HepG2 (cell line): ENCODE data around the gene MRNIP. TPM values are rescaled to one million over a fixed set of nuclear protein-coding genes. Genes with fewer than 3 reads are reported as not detected.

Experiments
- CHD4 ChIP-seq: fragments of 200-600 bp; sonication (generic); IDR thresholded peaks from 2 replicates; pipeline ENCODE4 v1.7.0; 2017; ENCODE audit warnings: mild to moderate bottlenecking, low read length, borderline replicate concordance
- HIVEP1 ChIP-seq: sonication (generic); formaldehyde crosslinking; IDR thresholded peaks from 2 replicates; pipeline ENCODE4 v1.4.0; 2020; ENCODE audit warnings: mild to moderate bottlenecking, missing genetic modification reagents
- KDM6A ChIP-seq: IDR thresholded peaks from 2 replicates; pipeline ENCODE4 v1.6.1; 2016; ENCODE audit warnings: low read depth
- MBD4 ChIP-seq: IDR thresholded peaks from 2 replicates; pipeline ENCODE4 v1.6.1; 2012; ENCODE audit warnings: low read length, inconsistent platforms, borderline replicate concordance
- MBNL3 ChIP-seq: fragments of 250-450 bp; sonication (Bioruptor Pico); conservative IDR thresholded peaks from 2 replicates; pipeline ENCODE4 v1.8.0; 2022; ENCODE audit warnings: mild to moderate bottlenecking, inconsistent platforms
- MZF1 ChIP-seq: sonication (generic); formaldehyde crosslinking; IDR thresholded peaks from 2 replicates; pipeline ENCODE4 v1.8.1; 2023; ENCODE audit warnings: mild to moderate bottlenecking, missing genetic modification reagents, borderline replicate concordance
- NFKBIZ ChIP-seq: IDR thresholded peaks from 2 replicates; pipeline ENCODE4 v1.6.1; 2018; ENCODE audit warnings: missing genetic modification reagents, missing compliant biosample characterization
- NR1H2 ChIP-seq: sonication (generic); formaldehyde crosslinking; IDR thresholded peaks from 2 replicates; pipeline ENCODE4 v1.8.1; 2022; ENCODE audit warnings: low read depth, missing genetic modification reagents, borderline replicate concordance
- RARA ChIP-seq: IDR thresholded peaks from 2 replicates; pipeline ENCODE4 v1.6.1; 2016; ENCODE audit warnings: missing genetic modification reagents, missing compliant biosample characterization
- RBFOX2 ChIP-seq: fragments of 200-400 bp; formaldehyde crosslinking; IDR thresholded peaks from 2 replicates; pipeline ENCODE4 v1.6.1; 2017; ENCODE audit warnings: low read depth, mild to moderate bottlenecking, low read length
- SP5 ChIP-seq: IDR thresholded peaks from 2 replicates; pipeline ENCODE4 v1.6.1; 2016; ENCODE audit warnings: low read depth, borderline replicate concordance
- SSRP1 ChIP-seq: IDR thresholded peaks from 2 replicates; pipeline ENCODE4 v1.6.1; 2016; ENCODE audit warnings: control low read depth
- TRIM24 ChIP-seq: sonication (generic); formaldehyde crosslinking; IDR thresholded peaks from 2 replicates; pipeline ENCODE4 v1.8.0; 2022; ENCODE audit warnings: mild to moderate bottlenecking, missing genetic modification reagents
- ZNF17 ChIP-seq: sonication (generic); formaldehyde crosslinking; IDR thresholded peaks from 2 replicates; pipeline ENCODE4 v1.5.0; 2020; ENCODE audit warnings: mild to moderate bottlenecking, missing genetic modification reagents
- ZNF20 ChIP-seq: sonication (generic); formaldehyde crosslinking; IDR thresholded peaks from 2 replicates; pipeline ENCODE4 v1.4.0; 2020; ENCODE audit warnings: mild to moderate bottlenecking, moderate library complexity, missing genetic modification reagents
- ZNF607 ChIP-seq: sonication (generic); formaldehyde crosslinking; IDR thresholded peaks from 2 replicates; pipeline ENCODE4 v1.5.1; 2020; ENCODE audit warnings: missing genetic modification reagents, mild to moderate bottlenecking, borderline replicate concordance
- ZNF691 ChIP-seq: sonication (generic); formaldehyde crosslinking; IDR thresholded peaks from 2 replicates; pipeline ENCODE4 v1.4.0; 2020; ENCODE audit warnings: missing genetic modification reagents, low read depth, mild to moderate bottlenecking, borderline replicate concordance
- ZNF713 ChIP-seq: sonication (generic); formaldehyde crosslinking; IDR thresholded peaks from 2 replicates; pipeline ENCODE4 v1.4.0; 2020; ENCODE audit warnings: mild to moderate bottlenecking, missing genetic modification reagents
- ZNF788 ChIP-seq: sonication (generic); formaldehyde crosslinking; IDR thresholded peaks from 2 replicates; pipeline ENCODE4 v1.5.0; 2020; ENCODE audit warnings: mild to moderate bottlenecking, missing genetic modification reagents, borderline replicate concordance
- ZNF850 ChIP-seq: sonication (generic); formaldehyde crosslinking; conservative IDR thresholded peaks from 2 replicates; pipeline ENCODE4 v1.9.0; 2021; ENCODE audit warnings: mild to moderate bottlenecking, missing genetic modification reagents
- ZSCAN31 ChIP-seq: sonication (generic); formaldehyde crosslinking; IDR thresholded peaks from 2 replicates; pipeline ENCODE4 v1.5.0; 2020; ENCODE audit warnings: low read depth, mild to moderate bottlenecking, missing genetic modification reagents
- polyA plus RNA-seq, 8 experiments: library from polyadenylated mRNA; depleted of rRNA in 3 of 8; stranded (reverse) in 7 of 8; unstranded in 1 of 8; fragments of >200 nt; fragmentation: Illumina TruSeq in 4 of 8; extraction: Trizol in 4 of 8; gene quantifications; 2 replicates each; pipeline versions ENCODE4 v1.2.1 to v1.2.3, GENCODE V29; 2011 to 2016; ENCODE audit warnings: low read depth in 4 of 8, missing spikeins in 1 of 8, mixed read lengths in 1 of 8; ENCODE audit not compliant: insufficient read depth in 1 of 8
- total RNA-seq, 5 experiments: library from RNA; depleted of rRNA; stranded (reverse); fragments of >200 nt; fragmentation: Illumina TruSeq; extraction: Trizol; gene quantifications; 2 replicates each; pipeline ENCODE4 v1.2.3, GENCODE V29; 2016; ENCODE audit warnings: low read depth in 1 of 5
- TF ChIP-seq, protein P1 (sequence below): sonication (generic); formaldehyde crosslinking; IDR thresholded peaks from 2 replicates; pipeline ENCODE4 v1.8.0; 2022; ENCODE audit warnings: mild to moderate bottlenecking, missing genetic modification reagents, moderate library complexity
- TF ChIP-seq, protein P2 (sequence below): sonication (generic); formaldehyde crosslinking; IDR thresholded peaks from 2 replicates; pipeline ENCODE4 v1.4.0; 2020; ENCODE audit warnings: missing genetic modification reagents
- TF ChIP-seq, protein P3 (sequence below): sonication (generic); formaldehyde crosslinking; IDR thresholded peaks from 2 replicates; pipeline ENCODE4 v1.4.0; 2020; ENCODE audit warnings: missing genetic modification reagents

MRNIP gene
- total and polyA plus RNA-seq, 2 of the 13 experiments (the other 11 are each of a cell fraction or from before 2014, with no cell fraction given): 15.5 to 34.1 TPM

DNA sequence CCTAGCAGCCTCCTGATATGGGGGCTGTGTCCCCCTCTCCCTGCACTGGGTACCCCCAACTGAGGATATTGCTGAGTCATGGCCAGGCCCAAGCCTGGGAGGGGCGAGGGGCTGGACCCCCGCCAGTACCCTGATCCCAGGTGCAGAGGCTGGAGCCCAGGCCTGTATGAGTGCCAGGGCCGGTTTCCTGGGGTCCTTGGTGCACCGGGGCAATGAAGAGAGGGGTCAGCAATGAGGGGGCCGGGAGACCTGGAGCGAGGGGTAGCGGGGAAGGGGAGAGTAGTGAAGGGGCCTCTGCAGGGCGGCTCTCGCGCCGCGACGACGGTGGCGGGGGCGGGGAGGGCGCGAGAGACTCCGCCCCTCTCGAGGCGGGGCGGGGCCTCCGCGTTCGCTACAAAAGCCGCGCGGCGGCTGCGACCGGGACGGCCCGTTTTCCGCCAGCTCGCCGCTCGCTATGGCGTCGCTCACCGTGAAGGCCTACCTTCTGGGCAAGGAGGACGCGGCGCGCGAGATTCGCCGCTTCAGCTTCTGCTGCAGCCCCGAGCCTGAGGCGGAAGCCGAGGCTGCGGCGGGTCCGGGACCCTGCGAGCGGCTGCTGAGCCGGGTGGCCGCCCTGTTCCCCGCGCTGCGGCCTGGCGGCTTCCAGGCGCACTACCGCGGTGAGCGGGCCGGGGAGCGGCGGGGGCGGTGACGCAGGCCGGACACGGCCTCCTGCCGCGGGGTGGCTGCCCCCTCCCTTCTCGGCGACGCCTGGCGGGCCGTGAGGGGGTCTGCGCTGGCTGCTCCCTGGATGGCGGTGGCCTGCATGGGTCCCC, 37.9 kb downstream of the MRNIP start, which contains the start of gene SQSTM1 (continued):
- TF ChIP-seq MBD4: no peak
- TF ChIP-seq ZNF20 (CRISPR knock-in tag): no peak
- no peak for TF ChIP-seq SSRP1
- TF ChIP-seq RARA (CRISPR knock-in tag): peak; percentile 61
- peak; percentile 26; the same call in 1 of the 2 replicates for TF ChIP-seq ZNF788 (CRISPR knock-in tag)
- peak; percentile 84 for TF ChIP-seq NR1H2
- TF ChIP-seq ZNF713 (CRISPR knock-in tag): 0 out of 2 replicates have a peak, but pooled peaks have one; percentile 49
- TF ChIP-seq, protein P1, sequence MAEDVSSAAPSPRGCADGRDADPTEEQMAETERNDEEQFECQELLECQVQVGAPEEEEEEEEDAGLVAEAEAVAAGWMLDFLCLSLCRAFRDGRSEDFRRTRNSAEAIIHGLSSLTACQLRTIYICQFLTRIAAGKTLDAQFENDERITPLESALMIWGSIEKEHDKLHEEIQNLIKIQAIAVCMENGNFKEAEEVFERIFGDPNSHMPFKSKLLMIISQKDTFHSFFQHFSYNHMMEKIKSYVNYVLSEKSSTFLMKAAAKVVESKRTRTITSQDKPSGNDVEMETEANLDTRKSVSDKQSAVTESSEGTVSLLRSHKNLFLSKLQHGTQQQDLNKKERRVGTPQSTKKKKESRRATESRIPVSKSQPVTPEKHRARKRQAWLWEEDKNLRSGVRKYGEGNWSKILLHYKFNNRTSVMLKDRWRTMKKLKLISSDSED: no peak; the same call in none of the 2 replicates
- TF ChIP-seq ZNF850 (CRISPR knock-in tag): no peak; the same call in 1 of the 2 replicates
- TF ChIP-seq, protein P2, sequence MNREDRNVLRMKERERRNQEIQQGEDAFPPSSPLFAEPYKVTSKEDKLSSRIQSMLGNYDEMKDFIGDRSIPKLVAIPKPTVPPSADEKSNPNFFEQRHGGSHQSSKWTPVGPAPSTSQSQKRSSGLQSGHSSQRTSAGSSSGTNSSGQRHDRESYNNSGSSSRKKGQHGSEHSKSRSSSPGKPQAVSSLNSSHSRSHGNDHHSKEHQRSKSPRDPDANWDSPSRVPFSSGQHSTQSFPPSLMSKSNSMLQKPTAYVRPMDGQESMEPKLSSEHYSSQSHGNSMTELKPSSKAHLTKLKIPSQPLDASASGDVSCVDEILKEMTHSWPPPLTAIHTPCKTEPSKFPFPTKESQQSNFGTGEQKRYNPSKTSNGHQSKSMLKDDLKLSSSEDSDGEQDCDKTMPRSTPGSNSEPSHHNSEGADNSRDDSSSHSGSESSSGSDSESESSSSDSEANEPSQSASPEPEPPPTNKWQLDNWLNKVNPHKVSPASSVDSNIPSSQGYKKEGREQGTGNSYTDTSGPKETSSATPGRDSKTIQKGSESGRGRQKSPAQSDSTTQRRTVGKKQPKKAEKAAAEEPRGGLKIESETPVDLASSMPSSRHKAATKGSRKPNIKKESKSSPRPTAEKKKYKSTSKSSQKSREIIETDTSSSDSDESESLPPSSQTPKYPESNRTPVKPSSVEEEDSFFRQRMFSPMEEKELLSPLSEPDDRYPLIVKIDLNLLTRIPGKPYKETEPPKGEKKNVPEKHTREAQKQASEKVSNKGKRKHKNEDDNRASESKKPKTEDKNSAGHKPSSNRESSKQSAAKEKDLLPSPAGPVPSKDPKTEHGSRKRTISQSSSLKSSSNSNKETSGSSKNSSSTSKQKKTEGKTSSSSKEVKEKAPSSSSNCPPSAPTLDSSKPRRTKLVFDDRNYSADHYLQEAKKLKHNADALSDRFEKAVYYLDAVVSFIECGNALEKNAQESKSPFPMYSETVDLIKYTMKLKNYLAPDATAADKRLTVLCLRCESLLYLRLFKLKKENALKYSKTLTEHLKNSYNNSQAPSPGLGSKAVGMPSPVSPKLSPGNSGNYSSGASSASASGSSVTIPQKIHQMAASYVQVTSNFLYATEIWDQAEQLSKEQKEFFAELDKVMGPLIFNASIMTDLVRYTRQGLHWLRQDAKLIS (CRISPR knock-in tag): peak; percentile 91; the same call in 1 of the 2 replicates
- TF ChIP-seq MBNL3: no peak
- no peak for TF ChIP-seq ZNF17 (CRISPR knock-in tag)
- TF ChIP-seq RBFOX2: peak; percentile 95
- no peak for TF ChIP-seq MZF1 (CRISPR knock-in tag)
- TF ChIP-seq, protein P3, sequence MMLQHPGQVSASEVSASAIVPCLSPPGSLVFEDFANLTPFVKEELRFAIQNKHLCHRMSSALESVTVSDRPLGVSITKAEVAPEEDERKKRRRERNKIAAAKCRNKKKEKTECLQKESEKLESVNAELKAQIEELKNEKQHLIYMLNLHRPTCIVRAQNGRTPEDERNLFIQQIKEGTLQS (CRISPR knock-in tag): no peak; the same call in 1 of the 2 replicates
- peak; percentile 32; the same call in 1 of the 2 replicates for TF ChIP-seq ZNF691 (CRISPR knock-in tag)
- 0 out of 2 replicates have a peak, but pooled peaks have one; percentile 31 for TF ChIP-seq SP5 (CRISPR knock-in tag)
- TF ChIP-seq ZNF607 (CRISPR knock-in tag): no peak; the same call in 1 of the 2 replicates
- peak; percentile 78 for TF ChIP-seq HIVEP1 (CRISPR knock-in tag)
- peak; percentile 49; the same call in 1 of the 2 replicates for TF ChIP-seq ZSCAN31 (CRISPR knock-in tag)
- no peak for TF ChIP-seq CHD4
- no peak for TF ChIP-seq NFKBIZ (CRISPR knock-in tag)
- no peak for TF ChIP-seq KDM6A (CRISPR knock-in tag)
- TF ChIP-seq TRIM24: no peak
